GM10248 (cell line): ENCODE results near the gene TBX15.
A peak's percentile ranks its signal among the peaks of the same experiment; 100 is the strongest.

Experiments used
- CTCF ChIA-PET: fragments of 300-600 bp; sonication (Branson Sonifier 250); formaldehyde crosslinking; extraction: SDS; loops from one replicate; lab custom pipeline; 2021; ENCODE audit warnings: antibody characterized with exemption; lab: Yijun Ruan, JAX
- POLR2A ChIA-PET: fragments of 350-650 bp; sonication (Branson Sonifier 250); formaldehyde crosslinking; extraction: SDS; loops from one replicate; lab custom pipeline; 2020; ENCODE audit warnings: antibody characterized with exemption; lab: Yijun Ruan, JAX
- DNase-seq: peaks from one replicate; pipeline ENCODE4 v3.0.0; 2012; ENCODE audit errors: extremely low spot score
- CTCF ChIP-seq: IDR thresholded peaks from 2 replicates; pipeline ENCODE4 v1.5.1; 2012; ENCODE audit warnings: mild to moderate bottlenecking, low read depth; ENCODE audit errors: extremely low read depth, missing control alignments, control extremely low read depth

The TBX15 gene

DNA sequence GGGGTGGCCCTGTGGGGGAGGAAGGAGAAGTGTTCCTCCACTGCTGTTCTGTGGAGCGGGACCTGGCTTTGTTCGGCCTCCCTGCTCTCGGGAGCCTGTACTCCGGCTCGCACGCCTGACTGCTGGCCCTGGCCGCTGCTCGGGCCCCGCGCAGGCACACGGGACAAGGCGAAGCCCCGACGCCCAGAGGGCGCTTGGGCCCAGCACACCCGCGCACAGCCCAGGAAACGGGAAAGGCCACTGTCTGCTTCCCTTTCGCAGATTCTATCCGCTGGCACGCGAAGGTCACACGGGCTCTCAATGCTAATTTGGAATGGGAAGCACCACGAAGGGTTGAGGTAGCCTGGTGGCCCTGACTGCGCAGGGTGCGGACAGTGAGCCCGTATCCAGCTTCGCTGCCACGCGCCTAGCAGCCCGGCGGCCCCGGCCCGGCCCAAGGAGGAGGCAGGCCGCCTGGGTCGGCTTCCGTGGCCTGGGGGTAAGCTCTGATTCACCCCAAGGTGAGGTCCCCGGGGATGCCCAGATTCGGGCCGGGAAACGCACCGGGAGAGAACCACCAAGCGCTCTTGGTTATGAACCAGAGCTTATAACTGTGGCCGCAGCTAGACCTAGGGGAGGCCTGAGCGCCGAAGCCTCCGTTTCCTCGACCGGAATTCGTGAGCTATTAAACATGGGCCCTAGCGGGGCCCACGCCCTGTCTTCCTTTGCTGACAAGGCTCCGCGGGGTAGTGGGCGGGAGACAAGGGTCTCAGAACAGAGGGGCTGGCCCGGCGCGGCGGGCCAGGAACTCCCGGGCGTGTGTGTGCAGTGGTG, 19.7 kb upstream of the TBX15 start:
- peak; percentile 27 for DNase-seq
- POLR2A ChIA-PET = no interaction called here
- CTCF ChIA-PET = interaction anchor here (0.6 to 2.3 kb wide), 26 partner anchors 8 to 931 kb away, joined by 3 to 27 read pairs (median 4); no protein-coding TSS in a partner anchor
- TF ChIP-seq CTCF = peak; percentile 3

DNA sequence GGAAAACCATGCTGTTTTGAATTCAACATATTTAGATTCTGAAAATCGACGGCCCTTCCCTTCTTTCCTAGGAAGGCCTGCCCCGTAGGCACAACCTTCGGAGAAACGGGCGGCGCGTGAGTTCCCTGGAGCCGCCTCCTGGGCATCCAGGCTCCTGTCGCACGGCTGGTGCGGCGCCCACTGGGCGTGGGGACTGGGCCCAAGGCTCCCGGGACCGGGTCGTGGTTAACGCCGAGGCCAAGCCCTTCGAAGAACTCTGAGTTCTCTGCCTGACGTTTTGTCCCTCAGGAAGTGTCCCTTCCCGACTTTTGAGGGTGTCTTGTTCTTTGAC, 19.2 kb upstream of the TBX15 start:
- POLR2A ChIA-PET = no interaction called here

DNA sequence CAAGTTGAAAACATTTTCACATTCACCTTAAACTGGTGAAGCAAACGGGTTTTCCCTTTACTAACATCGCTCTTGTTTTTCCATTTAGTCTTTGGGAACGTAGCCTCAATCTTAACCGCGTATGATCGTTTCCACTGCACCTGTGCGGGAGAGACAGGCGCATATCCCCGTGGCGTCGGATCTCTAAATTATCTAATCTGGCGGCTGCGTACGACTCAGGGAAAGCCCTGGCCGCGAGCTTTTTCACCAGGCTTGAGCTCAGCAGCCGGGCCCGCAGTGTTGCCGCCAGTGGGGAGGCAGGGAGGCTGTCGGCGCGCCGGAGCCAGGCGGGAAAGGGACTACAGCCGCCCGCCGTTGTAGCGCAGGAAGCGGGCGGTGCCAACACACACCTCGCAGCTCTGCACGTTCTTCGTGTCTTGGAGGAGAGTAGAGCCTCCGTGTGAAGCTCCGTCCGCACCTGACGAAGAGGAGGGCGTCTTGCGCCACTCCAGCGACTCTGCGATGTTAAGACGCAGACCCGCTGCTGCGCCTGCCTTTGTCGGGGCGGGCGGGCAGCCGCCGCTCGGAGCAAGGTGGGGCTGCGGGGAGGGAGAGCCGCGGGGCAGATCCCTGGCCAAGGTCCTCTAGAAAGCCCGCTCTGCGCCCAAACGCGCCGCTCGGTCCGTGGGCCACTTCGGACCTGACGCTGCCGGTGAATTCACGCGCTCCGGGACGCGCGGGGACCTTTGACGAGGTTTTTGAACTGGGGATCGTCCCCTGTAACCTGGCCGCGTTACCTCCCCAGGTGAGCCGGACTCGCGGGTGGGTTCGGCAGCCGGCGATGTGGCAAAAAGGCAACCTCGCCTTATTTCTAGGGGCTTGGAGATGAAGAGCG, 18.5 kb upstream of the TBX15 start:
- CTCF ChIA-PET = interaction anchor here (1.1 to 1.4 kb wide), 3 partner anchors 10 to 852 kb away, joined by 3 to 4 read pairs (median 4); no protein-coding TSS in a partner anchor
- POLR2A ChIA-PET = no interaction called here
- no peak for TF ChIP-seq CTCF

More for the DNA sequence above, 19.2 kb upstream of the TBX15 start:
- no peak for TF ChIP-seq CTCF
- CTCF ChIA-PET = interaction anchor here (1.8 to 2.2 kb wide), 2 partner anchors 11 to 269 kb away, joined by 6 to 27 read pairs; no protein-coding TSS in a partner anchor
- no peak for DNase-seq

DNA sequence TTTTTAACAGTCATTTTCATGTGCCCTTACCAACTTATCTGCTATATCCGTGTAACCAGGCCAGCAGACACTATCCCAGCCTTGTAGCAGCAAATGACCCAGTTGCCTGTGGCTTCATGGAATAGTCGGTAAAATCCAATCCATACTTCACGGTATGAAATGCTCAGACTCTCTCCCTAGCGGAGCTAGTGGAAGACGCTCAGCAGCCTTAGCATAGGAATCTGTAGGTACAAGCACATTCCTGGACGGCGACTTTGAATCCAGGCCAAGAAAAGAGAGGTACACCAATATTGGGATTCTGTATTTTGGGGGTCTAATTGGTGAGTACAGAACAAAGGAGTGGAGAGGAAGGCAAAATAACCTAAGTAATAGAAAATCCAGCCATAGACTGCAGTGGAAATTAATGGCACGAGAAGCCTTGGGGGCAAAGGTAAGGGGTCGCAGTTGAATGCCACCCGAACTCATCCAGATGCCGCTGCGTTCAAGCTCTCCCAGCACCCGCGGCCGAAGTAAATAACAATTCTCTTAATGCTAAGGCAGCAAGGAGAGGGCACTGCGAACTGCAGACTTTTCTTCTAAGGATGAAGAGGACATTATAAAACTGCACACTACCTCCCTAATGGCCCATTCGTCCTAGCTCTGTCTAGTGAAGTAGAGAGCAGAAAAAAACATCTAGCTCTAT, 17.7 kb upstream of the TBX15 start:
- DNase-seq = no peak
- TF ChIP-seq CTCF = no peak
- ChIA-PET POLR2A (no interaction called here), CTCF (interaction anchor here (1.1 to 1.4 kb wide), 3 partner anchors 9 to 851 kb away, joined by 3 to 4 read pairs (median 4); no protein-coding TSS in a partner anchor)

More for the DNA sequence above, 18.5 kb upstream of the TBX15 start:
- no peak for DNase-seq

GRCh38 chr1:119004781-119005180, 16.6 kb upstream of the TBX15 start:
- ChIA-PET POLR2A (no interaction called here), CTCF (interaction anchor here (1.6 kb wide), 1 partner anchor 10 kb away, joined by 3 read pairs; no protein-coding TSS in a partner anchor)
- DNase-seq = no peak
- no peak for TF ChIP-seq CTCF
